C4-2B (cell line): Measurements from ENCODE around the gene THAP7.

Experiments used
- ZFX ChIP-seq: fragments of 450-650 bp; IDR thresholded peaks from 2 replicates; pipeline ENCODE4 v1.6.1; 2017
- TF ChIP-seq, protein P1 (sequence below): fragments of 450-650 bp; conservative IDR thresholded peaks from 2 replicates; pipeline ENCODE4 v1.5.1; 2017; ENCODE audit warnings: mild to moderate bottlenecking

DNA sequence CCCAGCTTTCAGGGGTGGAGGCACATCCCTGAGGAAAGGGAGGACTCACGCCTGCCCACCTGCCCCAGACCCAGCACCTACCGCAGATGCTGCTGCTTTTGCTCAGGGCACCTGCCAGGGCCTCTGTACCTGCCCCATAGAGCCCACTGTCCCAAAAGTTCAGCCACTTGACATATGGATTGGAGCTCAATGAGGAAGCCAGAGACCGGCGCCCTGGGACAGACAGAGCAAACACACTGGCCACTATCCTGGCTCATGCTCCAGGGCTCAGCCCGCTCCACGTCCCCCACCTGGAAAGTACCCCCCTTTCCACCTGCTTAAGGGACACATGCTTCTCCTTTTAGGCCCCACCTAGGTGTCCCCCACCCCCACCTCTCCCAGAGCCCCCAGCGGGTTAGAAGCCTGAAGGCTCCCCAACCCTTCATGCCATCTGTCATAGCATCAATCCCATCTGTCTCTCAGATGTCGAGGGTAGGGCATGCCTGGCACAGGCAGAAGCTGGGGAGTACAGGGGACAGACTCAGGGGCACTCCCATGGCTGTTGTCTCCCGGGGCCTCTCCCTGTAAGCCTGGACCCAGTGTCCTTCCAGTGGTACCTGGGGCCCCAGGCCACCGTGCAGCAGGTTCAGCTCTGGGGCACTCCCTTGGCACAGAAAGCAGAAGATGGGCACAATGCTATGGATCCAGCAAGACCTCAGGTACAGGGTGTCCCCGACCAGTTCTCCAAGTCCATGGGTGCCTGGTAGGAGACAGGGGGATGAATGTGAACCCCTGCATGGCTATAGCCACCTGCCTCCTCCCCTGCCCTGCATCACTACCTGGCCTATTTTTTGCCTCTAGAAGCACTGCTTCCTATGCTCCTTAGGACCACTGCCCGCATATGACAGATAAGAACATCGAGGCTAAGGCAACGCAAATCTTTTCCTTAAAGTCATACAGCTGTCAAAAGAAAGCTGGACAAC, 10.8 kb upstream of the THAP7 start:
- TF ChIP-seq, protein P1, sequence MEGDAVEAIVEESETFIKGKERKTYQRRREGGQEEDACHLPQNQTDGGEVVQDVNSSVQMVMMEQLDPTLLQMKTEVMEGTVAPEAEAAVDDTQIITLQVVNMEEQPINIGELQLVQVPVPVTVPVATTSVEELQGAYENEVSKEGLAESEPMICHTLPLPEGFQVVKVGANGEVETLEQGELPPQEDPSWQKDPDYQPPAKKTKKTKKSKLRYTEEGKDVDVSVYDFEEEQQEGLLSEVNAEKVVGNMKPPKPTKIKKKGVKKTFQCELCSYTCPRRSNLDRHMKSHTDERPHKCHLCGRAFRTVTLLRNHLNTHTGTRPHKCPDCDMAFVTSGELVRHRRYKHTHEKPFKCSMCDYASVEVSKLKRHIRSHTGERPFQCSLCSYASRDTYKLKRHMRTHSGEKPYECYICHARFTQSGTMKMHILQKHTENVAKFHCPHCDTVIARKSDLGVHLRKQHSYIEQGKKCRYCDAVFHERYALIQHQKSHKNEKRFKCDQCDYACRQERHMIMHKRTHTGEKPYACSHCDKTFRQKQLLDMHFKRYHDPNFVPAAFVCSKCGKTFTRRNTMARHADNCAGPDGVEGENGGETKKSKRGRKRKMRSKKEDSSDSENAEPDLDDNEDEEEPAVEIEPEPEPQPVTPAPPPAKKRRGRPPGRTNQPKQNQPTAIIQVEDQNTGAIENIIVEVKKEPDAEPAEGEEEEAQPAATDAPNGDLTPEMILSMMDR, result no peak
- TF ChIP-seq ZFX, result no peak
